Breast epithelium (tissue), 3 donors: ENCODE data around the gene PLEKHO1.

Experiments
- POLR2A ChIP-seq: fragments of 450-650 bp; IDR thresholded peaks from one replicate; pipeline ENCODE4 v1.6.1; 2016; ENCODE audit warnings: antibody characterized with exemption, mild to moderate bottlenecking, moderate library complexity
- POLR2AphosphoS5 ChIP-seq, 3 donors: sonication (generic); formaldehyde crosslinking; IDR thresholded peaks; one replicate each; pipeline ENCODE4 v1.6.1; 2017; ENCODE audit warnings: antibody characterized with exemption in 3 of 3
- TF ChIP-seq, protein P1 (sequence below), 3 donors: fragments of 450-650 bp; IDR thresholded peaks; one replicate each; pipeline ENCODE4 v1.5.1; 2016 to 2017; ENCODE audit warnings: antibody characterized with exemption in 3 of 3, mild to moderate bottlenecking in 3 of 3, moderate library complexity in 3 of 3

DNA sequence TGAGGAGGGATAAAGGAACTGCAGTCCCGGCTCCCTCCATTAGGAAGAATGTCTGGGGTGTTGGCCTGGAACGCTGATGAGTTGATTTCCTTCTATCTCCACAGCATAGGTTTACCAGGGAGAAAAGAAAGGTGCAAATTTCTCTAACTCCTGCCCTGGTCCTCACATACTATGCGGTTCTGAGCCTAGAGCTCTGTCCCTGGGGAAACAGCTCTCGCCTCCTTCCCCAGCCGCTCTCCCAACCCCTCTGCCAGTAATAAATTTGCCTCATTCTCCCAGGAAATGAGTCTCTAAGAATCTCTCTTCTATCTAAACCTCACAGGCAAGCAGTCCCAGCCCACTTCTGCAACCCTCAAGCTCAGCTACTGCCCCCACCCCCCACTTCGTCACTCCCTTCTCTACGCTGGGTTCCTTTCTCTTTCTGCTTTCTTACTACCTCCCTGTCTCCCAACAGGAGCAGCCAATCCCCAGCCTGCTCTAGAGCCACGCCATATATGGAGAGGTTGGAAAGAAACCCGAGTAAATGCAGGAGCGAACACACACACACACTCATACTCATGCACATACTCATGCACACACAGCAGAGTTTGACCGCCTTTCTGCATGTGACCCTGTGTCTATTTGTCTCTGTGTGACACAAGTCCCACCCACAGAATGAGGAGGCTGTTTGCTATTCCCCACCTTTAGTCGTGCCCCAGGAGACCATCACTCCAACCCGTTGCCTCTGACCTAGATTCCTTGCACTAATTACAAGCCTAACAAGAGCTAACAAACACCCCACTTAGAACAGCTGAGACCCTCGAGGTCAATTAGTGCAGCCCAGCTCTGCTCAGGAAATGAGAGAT, 13.4 kb downstream of the PLEKHO1 start:
- TF ChIP-seq POLR2A (peak; percentile 75), POLR2AphosphoS5 (IDR thresholded peaks at IDR 0.05) (peak; percentile 53 to 86 (median 85))
- TF ChIP-seq, protein P1, sequence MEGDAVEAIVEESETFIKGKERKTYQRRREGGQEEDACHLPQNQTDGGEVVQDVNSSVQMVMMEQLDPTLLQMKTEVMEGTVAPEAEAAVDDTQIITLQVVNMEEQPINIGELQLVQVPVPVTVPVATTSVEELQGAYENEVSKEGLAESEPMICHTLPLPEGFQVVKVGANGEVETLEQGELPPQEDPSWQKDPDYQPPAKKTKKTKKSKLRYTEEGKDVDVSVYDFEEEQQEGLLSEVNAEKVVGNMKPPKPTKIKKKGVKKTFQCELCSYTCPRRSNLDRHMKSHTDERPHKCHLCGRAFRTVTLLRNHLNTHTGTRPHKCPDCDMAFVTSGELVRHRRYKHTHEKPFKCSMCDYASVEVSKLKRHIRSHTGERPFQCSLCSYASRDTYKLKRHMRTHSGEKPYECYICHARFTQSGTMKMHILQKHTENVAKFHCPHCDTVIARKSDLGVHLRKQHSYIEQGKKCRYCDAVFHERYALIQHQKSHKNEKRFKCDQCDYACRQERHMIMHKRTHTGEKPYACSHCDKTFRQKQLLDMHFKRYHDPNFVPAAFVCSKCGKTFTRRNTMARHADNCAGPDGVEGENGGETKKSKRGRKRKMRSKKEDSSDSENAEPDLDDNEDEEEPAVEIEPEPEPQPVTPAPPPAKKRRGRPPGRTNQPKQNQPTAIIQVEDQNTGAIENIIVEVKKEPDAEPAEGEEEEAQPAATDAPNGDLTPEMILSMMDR (IDR thresholded peaks at IDR 0.05) = peak in 2 of 3 donors; percentile 41 to 54
